Measurements from ENCODE around the gene NOS1.
"Not testable (repeated sequence)": the region's sequence is repeated elsewhere in the genome, so short reads cannot be mapped to it uniquely, and the experiment has no call there.

Gene NOS1

GRCh38 chr12:117243488-117243887 is 117.9 kb downstream of the NOS1 start:
- no peak for DNase-seq

GRCh38 chr12:117241697-117242096 is 119.7 kb downstream of the NOS1 start:
- DNase-seq, result no peak

GRCh38 chr12:117240081-117240755 is 121.2 kb downstream of the NOS1 start:
- DNase-seq, result no peak

GRCh38 chr12:117236456-117237001 is 124.9 kb downstream of the NOS1 start:
- peak; percentile 68 to 76 for DNase-seq

GRCh38 chr12:117235261-117235660 is 126.2 kb downstream of the NOS1 start:
- no peak for DNase-seq

- DNase-seq, result no peak
Measured at GRCh38 chr12:117234441-117234840, 127.0 kb downstream of the NOS1 start.

- no peak for DNase-seq
Measured at GRCh38 chr12:117231750-117232149, 129.7 kb downstream of the NOS1 start.

- DNase-seq, result no peak
Measured at GRCh38 chr12:117228239-117228638, 133.2 kb downstream of the NOS1 start.

GRCh38 chr12:117227000-117227653 is 134.3 kb downstream of the NOS1 start:
- DNase-seq, result no peak

GRCh38 chr12:117226505-117226904 is 134.9 kb downstream of the NOS1 start:
- no peak for DNase-seq

- no peak for DNase-seq
Measured at GRCh38 chr12:117225179-117225578, 136.2 kb downstream of the NOS1 start.

- DNase-seq, result not testable (repeated sequence)
Measured at GRCh38 chr12:117220947-117221346, 140.5 kb downstream of the NOS1 start.

GRCh38 chr12:117218149-117218548 is 143.3 kb downstream of the NOS1 start:
- DNase-seq, result no peak

GRCh38 chr12:117216686-117217085 is 144.7 kb downstream of the NOS1 start:
- DNase-seq, result no peak

- no peak for DNase-seq
Measured at GRCh38 chr12:117214797-117215196, 146.6 kb downstream of the NOS1 start.

GRCh38 chr12:117213295-117213808 is 148.1 kb downstream of the NOS1 start:
- no peak for DNase-seq

GRCh38 chr12:117212563-117213190 is 148.7 kb downstream of the NOS1 start:
- peak; percentile 70 to 74 for DNase-seq

GRCh38 chr12:117210266-117210918 is 151.0 kb downstream of the NOS1 start:
- no peak for DNase-seq

GRCh38 chr12:117209626-117210025 is 151.8 kb downstream of the NOS1 start:
- DNase-seq, result no peak

GRCh38 chr12:117208811-117209455 is 152.5 kb downstream of the NOS1 start:
- DNase-seq, result no peak

GRCh38 chr12:117208206-117208605 is 153.2 kb downstream of the NOS1 start:
- no peak for DNase-seq

- DNase-seq, result no peak
Measured at GRCh38 chr12:117207675-117208074, 153.8 kb downstream of the NOS1 start.
